T-helper 17 cell (primary cell): ENCODE measurements around the gene MACROD2. TPM values are rescaled to one million over a fixed set of nuclear protein-coding genes. Genes with fewer than 3 reads are reported as not detected.
"Not testable (repeated sequence)": the region's sequence is repeated elsewhere in the genome, so short reads cannot be mapped to it uniquely, and the experiment has no call there.

Experiments
- ATAC-seq: fragments of 150-1000 bp; cut with Tn5 transposase; 2 replicates; pipeline ENCODE4 v1.10.0; 2021; ENCODE audit warnings: mild to moderate bottlenecking, moderate library complexity
- DNase-seq, 3 donors: peaks; one replicate each; pipeline versions ENCODE4 v3.0.0 to v3.0.0-alpha.2; 2020 to 2021
- H3K9me3 ChIP-seq: one replicate; pipeline ENCODE4 v1.7.0; 2013; ENCODE audit warnings: low read length, mild to moderate bottlenecking; ENCODE audit not compliant: control insufficient read depth, poor library complexity, severe bottlenecking
- H3K27ac Mint-ChIP-seq: one replicate; pipeline ENCODE4 v1.8.0; 2022; ENCODE audit warnings: mild to moderate bottlenecking, moderate library complexity, mixed read lengths
- H3K27me3 Mint-ChIP-seq: one replicate; pipeline ENCODE4 v1.8.0; 2022; ENCODE audit warnings: mixed read lengths
- H3K36me3 Mint-ChIP-seq: one replicate; pipeline ENCODE4 v1.8.0; 2022; ENCODE audit warnings: low read depth, mixed read lengths
- H3K4me1 Mint-ChIP-seq: one replicate; pipeline ENCODE4 v1.8.0; 2022; ENCODE audit warnings: mild to moderate bottlenecking, mixed read lengths
- H3K4me3 Mint-ChIP-seq: one replicate; pipeline ENCODE4 v1.8.0; 2022; ENCODE audit warnings: mild to moderate bottlenecking, moderate library complexity, mixed read lengths
- total RNA-seq, 4 donors: library from RNA in 2 of 4; stranded (reverse) in 2 of 4; gene quantifications; one replicate each; pipeline ENCODE4 v1.2.3 and lab custom pipeline; 2022 to 2026

Gene MACROD2
- total RNA-seq, 2 donors from 2014 or later: 0.85 TPM; not detected in 1

GRCh38 chr20:15346657-15347280 lies 1351.5 kb downstream of the MACROD2 start:
- no peaks in the 10 kb centered on the region for H3K4me1 Mint-ChIP-seq
- H3K36me3 Mint-ChIP-seq: no peaks in the 10 kb centered on the region
- ATAC-seq (no peak), DNase-seq (no peak)
- H3K4me3 Mint-ChIP-seq: no peak overlapping the region
- H3K27me3 Mint-ChIP-seq: no peaks in the 10 kb centered on the region
- no peak overlapping the region for H3K27ac Mint-ChIP-seq
- no peaks in the 10 kb centered on the region for H3K9me3 ChIP-seq

GRCh38 chr20:15359056-15359455 lies 1363.7 kb downstream of the MACROD2 start:
- H3K9me3 ChIP-seq: no peaks in the 10 kb centered on the region
- no peak overlapping the region for H3K4me3 Mint-ChIP-seq
- no peak for ATAC-seq
- no peak for DNase-seq
- no peaks in the 10 kb centered on the region for H3K36me3 Mint-ChIP-seq
- no peak overlapping the region for H3K27ac Mint-ChIP-seq
- H3K27me3 Mint-ChIP-seq: no peaks in the 10 kb centered on the region
- H3K4me1 Mint-ChIP-seq: no peaks in the 10 kb centered on the region

DNA sequence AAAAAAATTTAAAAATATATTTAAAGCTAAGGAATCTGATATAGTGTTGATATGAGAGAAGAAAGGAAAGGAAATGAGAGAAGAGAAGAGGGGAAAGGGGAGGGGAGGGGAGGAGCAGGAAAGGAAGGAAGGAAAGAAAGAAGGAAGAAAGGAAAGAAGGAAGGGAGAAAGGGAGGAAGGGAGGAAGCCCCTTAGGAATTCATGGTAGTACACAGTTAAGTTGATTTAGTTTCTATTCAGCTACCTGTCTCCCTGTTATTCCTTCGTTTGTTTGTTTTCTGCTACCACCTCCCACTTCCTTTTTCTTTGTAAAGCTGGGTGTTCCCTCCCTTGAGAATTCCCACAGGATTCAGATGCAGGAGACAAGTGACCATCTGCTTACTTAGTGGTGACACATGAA lies 1367.5 kb downstream of the MACROD2 start:
- Mint-ChIP-seq H3K27ac (no peak overlapping the region), H3K27me3 (no peaks in the 10 kb centered on the region), H3K36me3 (no peaks in the 10 kb centered on the region), H3K4me1 (no peaks in the 10 kb centered on the region), H3K4me3 (no peak overlapping the region)
- DNase-seq (no peak), ATAC-seq (no peak)
- H3K9me3 ChIP-seq: no peaks in the 10 kb centered on the region

DNA sequence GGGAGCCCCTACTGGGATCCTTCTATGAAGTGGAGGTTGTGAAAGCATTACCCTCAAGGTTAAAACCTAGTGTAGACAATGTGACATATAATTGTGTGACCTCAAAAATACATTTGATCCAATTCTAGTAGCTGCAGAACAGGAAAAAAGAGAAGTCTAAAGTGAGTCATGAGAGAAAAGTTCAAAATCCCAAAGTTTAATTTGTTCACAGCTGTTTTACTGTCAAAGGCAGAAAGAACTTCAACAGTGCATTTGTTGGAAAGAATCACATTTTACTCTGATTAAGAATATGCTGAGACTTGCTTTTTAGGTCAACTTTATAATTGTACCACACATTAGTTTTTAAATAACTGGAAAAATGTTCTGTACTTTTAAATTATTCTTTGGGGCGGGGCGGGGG lies 1369.5 kb downstream of the MACROD2 start:
- ATAC-seq: no peak
- Mint-ChIP-seq H3K36me3 (no peaks in the 10 kb centered on the region), H3K27me3 (no peaks in the 10 kb centered on the region), H3K27ac (no peak overlapping the region), H3K4me1 (no peaks in the 10 kb centered on the region), H3K4me3 (no peak overlapping the region)
- DNase-seq: no peak
- H3K9me3 ChIP-seq: no peaks in the 10 kb centered on the region

DNA sequence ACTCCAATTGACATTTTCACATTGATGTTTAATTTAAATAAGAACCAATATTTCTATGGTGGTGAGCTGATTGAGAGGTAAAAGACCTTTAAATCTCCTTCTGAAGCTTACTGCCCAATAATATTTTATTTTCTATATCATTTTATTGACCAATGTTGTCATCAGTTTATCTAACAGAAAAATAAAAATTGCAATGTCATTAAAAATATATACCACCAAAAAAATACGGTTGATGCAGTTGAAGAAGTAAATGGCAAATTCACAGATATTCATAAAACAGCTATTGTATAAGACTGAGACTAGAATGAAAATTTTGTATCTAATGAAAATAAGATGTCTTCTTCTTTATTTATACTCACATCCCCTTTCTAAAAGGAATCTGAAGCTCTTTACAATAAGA lies 1375.1 kb downstream of the MACROD2 start:
- DNase-seq: no peak
- H3K27ac Mint-ChIP-seq: no peak overlapping the region
- no peaks in the 10 kb centered on the region for H3K9me3 ChIP-seq
- H3K4me3 Mint-ChIP-seq: no peak overlapping the region
- ATAC-seq: no peak
- no peaks in the 10 kb centered on the region for H3K4me1 Mint-ChIP-seq
- no peaks in the 10 kb centered on the region for H3K36me3 Mint-ChIP-seq
- no peaks in the 10 kb centered on the region for H3K27me3 Mint-ChIP-seq

- no peak overlapping the region for H3K4me3 Mint-ChIP-seq
- DNase-seq (no peak), ATAC-seq (no peak)
- no peak overlapping the region for H3K27ac Mint-ChIP-seq
- H3K9me3 ChIP-seq: no peaks in the 10 kb centered on the region
- no peaks in the 10 kb centered on the region for H3K36me3 Mint-ChIP-seq
- no peaks in the 10 kb centered on the region for H3K27me3 Mint-ChIP-seq
- H3K4me1 Mint-ChIP-seq: no peaks in the 10 kb centered on the region
These were observed 1379.4 kb downstream of the MACROD2 start for GRCh38 chr20:15374682-15375081.

- Mint-ChIP-seq H3K27me3 (no peaks in the 10 kb centered on the region), H3K4me3 (no peak overlapping the region)
These were observed 1380.5 kb downstream of the MACROD2 start for GRCh38 chr20:15375836-15376235.

DNA sequence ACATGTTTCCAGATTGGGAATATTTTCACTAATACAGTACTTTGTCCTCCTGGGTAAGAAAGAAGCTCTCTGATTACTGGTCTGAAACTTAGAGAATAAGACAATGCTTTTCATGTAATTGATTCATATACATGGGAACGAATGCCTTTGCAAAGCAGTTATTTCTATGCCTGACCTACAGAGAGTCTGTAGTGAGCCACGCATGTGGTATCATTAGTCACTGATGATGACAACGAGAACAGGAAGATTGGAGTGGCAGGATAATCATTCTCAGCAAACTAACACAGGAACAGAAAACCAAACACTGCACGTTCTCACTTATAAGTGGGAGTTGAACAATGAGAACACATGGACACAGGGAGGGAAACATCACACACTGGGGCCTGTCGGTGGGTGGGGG lies 1382.3 kb downstream of the MACROD2 start:
- H3K36me3 Mint-ChIP-seq, ATAC-seq, H3K4me3 Mint-ChIP-seq, H3K4me1 Mint-ChIP-seq, H3K9me3 ChIP-seq, H3K27ac Mint-ChIP-seq, DNase-seq, H3K27me3 Mint-ChIP-seq: not testable (repeated sequence)

More at GRCh38 chr20:15375836-15376235, 1380.5 kb downstream of the MACROD2 start:
- no peaks in the 10 kb centered on the region for H3K4me1 Mint-ChIP-seq
- no peaks in the 10 kb centered on the region for H3K36me3 Mint-ChIP-seq
- no peaks in the 10 kb centered on the region for H3K9me3 ChIP-seq
- no peak for ATAC-seq
- no peak for DNase-seq
- H3K27ac Mint-ChIP-seq: no peak overlapping the region

GRCh38 chr20:15378151-15378550 lies 1382.8 kb downstream of the MACROD2 start:
- no peaks in the 10 kb centered on the region for H3K9me3 ChIP-seq
- DNase-seq (no peak), ATAC-seq (no peak)
- Mint-ChIP-seq H3K4me1 (no peaks in the 10 kb centered on the region), H3K27ac (no peak overlapping the region), H3K4me3 (no peak overlapping the region), H3K27me3 (no peaks in the 10 kb centered on the region), H3K36me3 (no peaks in the 10 kb centered on the region)

- H3K4me3 Mint-ChIP-seq: no peak overlapping the region
- H3K27ac Mint-ChIP-seq: no peak overlapping the region
- H3K9me3 ChIP-seq: no peaks in the 10 kb centered on the region
- ATAC-seq (no peak), DNase-seq (no peak)
- no peaks in the 10 kb centered on the region for H3K36me3 Mint-ChIP-seq
- no peaks in the 10 kb centered on the region for H3K27me3 Mint-ChIP-seq
- H3K4me1 Mint-ChIP-seq: no peaks in the 10 kb centered on the region
These were observed 1384.5 kb downstream of the MACROD2 start for GRCh38 chr20:15379681-15380296.

DNA sequence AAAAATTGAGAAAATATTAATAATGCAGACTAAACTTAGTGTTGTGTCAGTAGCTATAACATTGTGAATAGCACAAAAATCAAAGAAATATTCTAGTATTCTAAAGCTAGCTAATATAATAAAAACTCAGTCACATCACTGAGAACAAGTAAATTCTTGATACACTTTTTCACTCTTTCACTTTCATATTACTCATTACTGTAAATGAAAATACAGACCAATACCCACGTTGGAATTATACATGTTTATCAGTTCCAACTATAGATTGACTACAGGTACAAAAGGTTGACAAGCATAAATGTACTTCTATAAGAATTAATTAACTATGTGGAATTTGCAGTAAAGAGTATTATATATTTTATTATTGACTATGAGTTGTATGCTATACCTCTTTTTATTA lies 1385.5 kb downstream of the MACROD2 start:
- no peaks in the 10 kb centered on the region for H3K27me3 Mint-ChIP-seq

GRCh38 chr20:15387228-15387627 lies 1391.9 kb downstream of the MACROD2 start:
- Mint-ChIP-seq H3K4me1 (no peaks in the 10 kb centered on the region), H3K4me3 (no peak overlapping the region), H3K27ac (no peak overlapping the region), H3K36me3 (no peaks in the 10 kb centered on the region), H3K27me3 (no peaks in the 10 kb centered on the region)
- H3K9me3 ChIP-seq: no peaks in the 10 kb centered on the region
- DNase-seq (no peak), ATAC-seq (no peak)

More for the DNA sequence above, 1385.5 kb downstream of the MACROD2 start:
- DNase-seq: no peak
- H3K36me3 Mint-ChIP-seq: no peaks in the 10 kb centered on the region
- H3K4me3 Mint-ChIP-seq: no peak overlapping the region
- no peaks in the 10 kb centered on the region for H3K9me3 ChIP-seq
- no peaks in the 10 kb centered on the region for H3K4me1 Mint-ChIP-seq
- H3K27ac Mint-ChIP-seq: no peak overlapping the region
- no peak for ATAC-seq

- H3K27me3 Mint-ChIP-seq: no peaks in the 10 kb centered on the region
- no peaks in the 10 kb centered on the region for H3K4me1 Mint-ChIP-seq
- no peaks in the 10 kb centered on the region for H3K36me3 Mint-ChIP-seq
- H3K27ac Mint-ChIP-seq: no peak overlapping the region
- DNase-seq (no peak), ATAC-seq (no peak)
- H3K9me3 ChIP-seq: no peaks in the 10 kb centered on the region
- H3K4me3 Mint-ChIP-seq: no peak overlapping the region
These were observed 1400.1 kb downstream of the MACROD2 start for GRCh38 chr20:15395457-15395856.

- Mint-ChIP-seq H3K36me3 (no peaks in the 10 kb centered on the region), H3K27ac (no peak overlapping the region)
- H3K9me3 ChIP-seq: no peaks in the 10 kb centered on the region
These were observed 1400.7 kb downstream of the MACROD2 start for GRCh38 chr20:15396026-15396425.

More at GRCh38 chr20:15396026-15396425, 1400.7 kb downstream of the MACROD2 start:
- H3K4me3 Mint-ChIP-seq: no peak overlapping the region
- no peaks in the 10 kb centered on the region for H3K27me3 Mint-ChIP-seq
- H3K4me1 Mint-ChIP-seq: no peaks in the 10 kb centered on the region
- DNase-seq (no peak), ATAC-seq (no peak)
